DMS114 treated with DMSO at 0.1 percent for 48 hours (cell line): Measurements from ENCODE around the gene HAUS3.

Experiments used
- DNase-seq: peaks from one replicate; lab custom pipeline; 2025; ENCODE audit not compliant: unreplicated experiment; lab: John Stamatoyannopoulos, UW

Gene HAUS3

GRCh38 chr4:2252530-2253091 lies 10.7 kb upstream of the HAUS3 start:
- no peak for DNase-seq

- no peak for DNase-seq
These were observed 10.0 kb upstream of the HAUS3 start for GRCh38 chr4:2251795-2252529.

- DNase-seq: no peak
These were observed 9.3 kb upstream of the HAUS3 start for GRCh38 chr4:2251073-2251794.

- DNase-seq: no peak
These were observed 8.6 kb upstream of the HAUS3 start for GRCh38 chr4:2250357-2251072.

GRCh38 chr4:2249526-2250356 lies 7.8 kb upstream of the HAUS3 start:
- DNase-seq: no peak

- no peak for DNase-seq
These were observed 6.9 kb upstream of the HAUS3 start for GRCh38 chr4:2248821-2249261.

- no peak for DNase-seq
These were observed 6.3 kb upstream of the HAUS3 start for GRCh38 chr4:2248044-2248780.

GRCh38 chr4:2247128-2248043 lies 5.5 kb upstream of the HAUS3 start:
- no peak for DNase-seq

GRCh38 chr4:2246384-2247127 lies 4.6 kb upstream of the HAUS3 start:
- DNase-seq: no peak

GRCh38 chr4:2245787-2246275 lies 3.9 kb upstream of the HAUS3 start:
- DNase-seq: no peak

- no peak for DNase-seq
These were observed 3.3 kb upstream of the HAUS3 start for GRCh38 chr4:2245057-2245786.

GRCh38 chr4:2243681-2244380 lies 1.9 kb upstream of the HAUS3 start:
- DNase-seq: no peak

GRCh38 chr4:2241003-2241402 lies 918 bp downstream of the HAUS3 start:
- no peak for DNase-seq

GRCh38 chr4:2236944-2237666 lies 4.8 kb downstream of the HAUS3 start:
- DNase-seq: no peak

GRCh38 chr4:2231082-2231481 lies 10.8 kb downstream of the HAUS3 start:
- no peak for DNase-seq

- no peak for DNase-seq
These were observed 15.7 kb downstream of the HAUS3 start for GRCh38 chr4:2226261-2226660.
